Measurements from ENCODE around the gene APAF1. TPM values are rescaled to one million over a fixed set of nuclear protein-coding genes. Genes with fewer than 3 reads are reported as not detected.

The APAF1 gene
- total RNA-seq, 1 donor from 2014 or later: 27.4 TPM

DNA sequence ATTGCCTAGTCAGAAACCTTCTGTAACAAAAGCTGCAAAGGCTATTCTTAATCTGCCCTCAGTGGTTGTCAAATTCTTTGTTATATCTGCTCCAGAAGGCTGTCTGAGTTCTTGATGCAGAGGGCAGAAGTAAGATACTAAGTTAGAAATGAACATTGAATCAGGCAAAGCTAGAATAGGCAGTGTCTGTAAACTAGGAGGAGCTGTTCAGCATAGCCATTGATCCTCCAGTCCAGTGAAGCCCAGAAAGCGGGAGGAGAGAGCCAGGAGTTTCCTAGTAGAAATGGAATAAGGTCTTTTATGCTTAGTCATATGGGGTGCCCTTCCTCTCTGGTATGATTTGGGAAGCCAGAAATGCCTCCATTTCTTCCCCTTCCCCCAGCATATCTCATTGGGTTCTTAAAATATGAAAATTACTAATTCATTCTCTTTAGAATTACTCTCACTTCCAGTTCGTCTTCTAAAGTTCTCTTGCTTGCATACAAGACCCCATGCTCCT lies 76.2 kb downstream of the APAF1 start:
- DNase-seq (ENCODE audit: extremely low read depth, low read depth, low spot score): no peak

DNA sequence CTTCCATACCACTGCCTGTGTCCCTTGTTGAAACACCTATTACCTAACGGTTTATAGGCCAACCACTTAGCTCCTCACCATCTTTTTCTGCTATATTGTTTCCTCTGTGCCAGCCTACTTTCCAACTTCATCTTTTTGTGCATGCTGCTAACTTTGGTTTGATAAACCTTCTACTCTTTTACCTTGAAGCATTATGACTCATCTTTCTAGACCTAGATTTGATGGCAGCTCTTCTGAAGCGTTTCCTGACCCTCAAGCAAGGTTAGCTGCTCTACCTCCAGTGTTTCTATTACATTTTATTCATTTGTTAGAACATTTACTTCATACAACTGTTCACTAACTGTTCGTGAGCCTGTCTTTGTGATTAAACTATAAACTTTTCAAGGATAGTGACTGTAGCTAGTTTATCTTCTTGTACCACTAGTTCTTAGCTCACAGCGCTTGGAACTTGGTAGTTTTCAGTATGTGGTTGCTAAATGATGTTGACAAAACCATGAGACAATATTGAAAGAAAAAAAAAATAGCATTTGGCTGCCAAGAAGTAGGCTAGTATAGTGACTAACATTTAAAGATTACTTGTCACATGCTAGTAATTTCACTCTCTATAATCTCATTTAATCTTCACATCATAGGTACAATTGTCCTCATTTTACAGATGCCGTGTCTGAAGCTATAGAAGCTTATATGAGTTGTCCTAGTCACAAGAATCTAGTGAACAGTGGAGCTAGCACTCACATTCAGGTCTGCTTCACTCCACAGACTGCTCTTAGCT lies 79.5 kb downstream of the APAF1 start:
- no peak for DNase-seq (ENCODE audit: extremely low read depth, low read depth, low spot score)

GRCh38 chr12:98725476-98726247 lies 80.6 kb downstream of the APAF1 start:
- no peak for DNase-seq (ENCODE audit: extremely low read depth, low read depth, low spot score)

- no peak for DNase-seq (ENCODE audit: extremely low read depth, low read depth, low spot score)
Measured at GRCh38 chr12:98727196-98727595, 82.1 kb downstream of the APAF1 start.

DNA sequence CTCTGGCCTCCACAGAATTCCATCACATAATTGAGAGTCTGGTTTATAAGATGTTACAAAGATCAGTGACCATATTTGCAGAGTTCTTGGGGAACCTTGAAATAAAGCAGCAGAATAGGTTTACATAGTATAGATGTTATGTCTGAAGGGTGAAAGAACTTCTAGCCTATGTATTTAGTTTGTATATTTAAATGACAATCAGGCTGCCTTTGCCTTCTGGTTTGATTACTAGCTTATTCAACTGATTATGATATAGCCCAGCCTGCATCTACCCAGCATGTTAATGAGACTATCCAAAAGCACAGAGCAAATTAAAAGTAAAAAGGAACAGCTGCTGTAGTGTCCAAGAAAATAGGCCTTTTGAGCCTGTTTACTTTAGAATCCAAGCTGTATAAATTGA lies 85.3 kb downstream of the APAF1 start:
- DNase-seq (ENCODE audit: extremely low read depth, low read depth, low spot score): no peak

DNA sequence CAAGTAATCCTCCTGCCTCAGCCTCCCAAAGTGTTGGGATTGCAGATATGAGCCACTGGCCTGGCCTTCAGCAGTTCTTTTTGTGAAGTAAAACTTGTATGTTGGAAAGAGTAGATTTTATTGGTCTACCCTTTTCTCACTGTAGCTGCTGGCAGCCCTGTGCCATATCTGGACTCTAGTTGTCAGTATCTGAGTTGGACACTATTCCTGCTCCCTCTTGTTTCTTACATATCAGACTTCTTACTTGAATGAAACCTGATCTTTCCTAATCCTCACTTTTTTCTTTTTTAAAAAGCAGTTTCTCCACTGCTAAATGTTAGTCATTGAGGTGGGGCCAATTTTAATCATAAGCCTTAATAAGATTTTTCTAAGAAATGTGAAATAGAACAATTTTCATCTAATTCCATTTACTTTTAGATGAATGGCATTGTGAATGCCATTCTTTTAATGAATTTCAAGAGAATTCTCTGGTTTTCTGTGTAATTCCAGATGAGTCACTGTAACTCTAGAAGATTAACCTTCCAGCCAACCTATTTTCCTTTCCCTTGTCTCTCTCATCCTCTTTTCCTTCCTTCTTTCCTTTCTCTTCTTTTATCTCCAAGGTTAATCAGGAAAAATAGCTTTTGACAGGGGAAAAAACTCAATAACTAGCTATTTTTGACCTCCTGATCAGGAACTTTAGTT lies 88.7 kb downstream of the APAF1 start:
- DNase-seq (ENCODE audit: extremely low read depth, low read depth, low spot score): no peak

DNA sequence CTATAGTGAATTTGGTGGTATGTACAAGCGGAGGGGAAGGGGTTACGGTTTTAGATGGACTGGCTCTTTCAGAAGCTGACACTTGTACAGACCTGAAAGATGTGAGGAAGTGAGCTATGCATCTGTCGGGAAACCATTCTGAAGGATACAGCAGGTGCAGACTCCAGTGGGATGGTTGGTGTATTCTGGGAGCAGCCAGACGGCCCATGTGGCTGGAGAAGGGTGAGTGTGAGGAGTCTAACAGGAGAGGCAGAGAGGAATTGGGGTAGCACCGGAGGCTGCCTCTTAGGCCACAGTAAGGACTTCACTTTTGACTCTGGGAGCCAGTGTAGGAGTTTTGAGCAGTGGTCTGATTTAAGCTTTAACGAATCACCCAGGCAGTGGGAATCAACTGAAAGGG lies 90.7 kb downstream of the APAF1 start:
- DNase-seq (ENCODE audit: extremely low read depth, low read depth, low spot score): no peak

- no peak for DNase-seq (ENCODE audit: extremely low read depth, low read depth, low spot score)
Measured at GRCh38 chr12:98736352-98737321, 91.5 kb downstream of the APAF1 start.

DNA sequence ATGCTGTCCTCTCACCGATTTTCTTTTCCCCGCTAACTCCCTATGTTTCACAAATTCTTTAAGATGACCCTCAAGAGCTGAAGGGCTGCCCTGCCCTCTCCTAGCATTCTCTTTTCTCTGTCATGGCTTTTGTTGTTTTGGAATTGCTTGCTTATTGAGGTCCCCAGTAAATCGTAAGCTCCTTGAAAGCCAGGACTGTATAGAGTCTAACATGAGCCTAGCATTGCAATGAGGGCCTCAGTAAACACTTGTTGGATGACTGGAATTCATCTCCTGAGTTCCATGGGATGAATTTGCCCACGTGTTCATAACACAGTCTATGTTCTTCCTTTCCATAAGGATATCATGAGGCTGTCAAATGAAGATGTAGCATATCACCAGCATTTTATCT lies 92.2 kb downstream of the APAF1 start:
- DNase-seq (ENCODE audit: extremely low read depth, low read depth, low spot score): no peak

- DNase-seq (ENCODE audit: extremely low read depth, low read depth, low spot score): no peak
Measured at GRCh38 chr12:98738002-98738401, 92.9 kb downstream of the APAF1 start.

DNA sequence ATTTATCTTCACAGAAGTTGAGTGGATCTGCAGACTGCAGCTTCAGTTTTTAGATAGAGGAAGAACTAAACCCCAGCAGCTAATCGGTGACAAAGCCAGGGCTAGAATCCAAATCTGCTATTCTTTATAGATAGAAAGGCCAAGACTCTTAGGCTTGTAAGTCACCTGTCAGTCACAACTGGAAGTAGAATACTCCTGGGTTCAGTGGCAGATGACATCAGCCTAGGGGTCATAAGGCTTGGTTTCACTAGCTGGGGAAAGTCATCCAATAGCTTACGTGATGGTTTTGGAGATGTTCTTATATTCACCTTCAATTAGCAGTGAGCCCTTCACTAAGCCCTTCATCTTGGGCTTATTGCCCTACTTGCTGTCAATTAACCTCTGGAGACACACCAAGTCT lies 93.4 kb downstream of the APAF1 start:
- DNase-seq (ENCODE audit: extremely low read depth, low read depth, low spot score): no peak

DNA sequence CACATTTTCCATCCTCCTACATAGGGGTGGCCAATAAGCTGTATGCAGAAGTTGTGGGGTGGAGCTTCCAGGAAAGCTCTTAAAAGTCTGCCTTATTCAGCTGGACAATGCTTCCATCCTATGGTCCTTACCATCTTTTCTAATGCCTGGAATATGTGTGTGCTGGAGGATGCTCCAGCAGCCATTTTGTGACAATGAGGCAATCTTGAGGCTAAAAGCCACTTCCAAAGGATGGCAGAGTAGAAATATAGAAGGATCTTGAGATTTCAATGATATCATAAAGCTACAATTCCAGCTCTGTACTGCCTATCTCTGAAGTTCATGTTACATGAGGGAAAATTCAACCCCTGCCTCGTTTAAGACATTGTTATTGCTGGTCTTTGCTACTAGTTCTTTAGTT lies 95.7 kb downstream of the APAF1 start:
- no peak for DNase-seq (ENCODE audit: extremely low read depth, low read depth, low spot score)

DNA sequence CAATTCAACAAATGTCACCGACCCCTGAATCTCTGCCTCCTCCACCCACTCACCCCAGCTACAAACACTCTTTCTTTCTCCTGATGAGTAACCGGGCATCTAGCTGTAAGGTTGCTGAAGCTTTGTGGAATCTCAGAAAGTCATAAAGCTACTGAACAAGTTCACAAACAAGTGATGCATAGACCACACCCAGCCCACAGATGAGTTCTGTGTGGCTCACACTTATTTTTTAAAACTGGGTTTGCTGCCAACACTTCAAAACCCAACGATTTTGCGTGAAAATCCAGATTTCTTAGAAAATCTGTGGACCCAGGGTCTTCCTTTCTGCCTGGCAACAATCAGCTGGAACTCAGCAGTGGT lies 96.1 kb downstream of the APAF1 start:
- DNase-seq (ENCODE audit: extremely low read depth, low read depth, low spot score): no peak

GRCh38 chr12:98741556-98742265 lies 96.6 kb downstream of the APAF1 start:
- DNase-seq (ENCODE audit: extremely low read depth, low read depth, low spot score): no peak

GRCh38 chr12:98743362-98743953 lies 98.4 kb downstream of the APAF1 start:
- DNase-seq (ENCODE audit: extremely low read depth, low read depth, low spot score): no peak

- DNase-seq (ENCODE audit: extremely low read depth, low read depth, low spot score): no peak
Measured at GRCh38 chr12:98744680-98745079, 99.6 kb downstream of the APAF1 start.

- DNase-seq (ENCODE audit: extremely low read depth, low read depth, low spot score): no peak
Measured at GRCh38 chr12:98745578-98746391, 100.7 kb downstream of the APAF1 start.

GRCh38 chr12:98748463-98748862 lies 103.4 kb downstream of the APAF1 start:
- DNase-seq (ENCODE audit: extremely low read depth, low read depth, low spot score): no peak

- no peak for DNase-seq (ENCODE audit: extremely low read depth, low read depth, low spot score)
Measured at GRCh38 chr12:98750511-98750910, 105.4 kb downstream of the APAF1 start.

Data from glomerular endothelial cell (primary cell).